Liver (tissue), 9 donors: ENCODE data around the gene MIXL1. TPM values are rescaled to one million over a fixed set of nuclear protein-coding genes. Genes with fewer than 3 reads are reported as not detected.

Source experiments
- DNase-seq: peaks from one replicate; pipeline ENCODE4 v3.0.0-alpha.2; 2017; ENCODE audit warnings: low spot score
- H3K27ac ChIP-seq, 2 donors: one replicate each; pipeline ENCODE4 v1.7.0; 2013; ENCODE audit warnings: inconsistent platforms in 2 of 2, low read length in 2 of 2, control low read depth in 1 of 2, low read depth in 1 of 2, mild to moderate bottlenecking in 1 of 2
- H3K27me3 ChIP-seq, 4 donors: one replicate each; pipeline versions ENCODE4 v1.6.1 to v1.7.0; 2013; ENCODE audit warnings: low read length in 3 of 4, inconsistent platforms in 1 of 4, mild to moderate bottlenecking in 1 of 4, moderate library complexity in 1 of 4; ENCODE audit not compliant: control insufficient read depth in 4 of 4, insufficient read depth in 4 of 4
- H3K36me3 ChIP-seq, 4 donors: one replicate each; pipeline versions ENCODE4 v1.6.1 to v1.7.0; 2013; ENCODE audit warnings: low read length in 3 of 4, mild to moderate bottlenecking in 3 of 4, low read depth in 1 of 4, moderate library complexity in 1 of 4; ENCODE audit not compliant: control insufficient read depth in 4 of 4, insufficient read depth in 3 of 4
- H3K4me1 ChIP-seq, 4 donors: one replicate each; pipeline versions ENCODE4 v1.6.1 to v1.7.0; 2013; ENCODE audit warnings: low read length in 3 of 4, mild to moderate bottlenecking in 3 of 4, moderate library complexity in 1 of 4; ENCODE audit not compliant: control insufficient read depth in 4 of 4, insufficient read depth in 4 of 4
- H3K4me3 ChIP-seq, 3 donors: one replicate each; pipeline versions ENCODE4 v1.6.1 to v1.7.0; 2013; ENCODE audit warnings: low read length in 3 of 3, control low read depth in 1 of 3, low read depth in 1 of 3, mild to moderate bottlenecking in 1 of 3
- H3K9ac ChIP-seq, 2 donors: one replicate each; pipeline ENCODE4 v1.7.0; 2013; ENCODE audit warnings: low read length in 2 of 2, mild to moderate bottlenecking in 2 of 2, moderate library complexity in 2 of 2, control low read depth in 1 of 2, low read depth in 1 of 2
- H3K9me3 ChIP-seq, 4 donors: one replicate each; pipeline versions ENCODE4 v1.6.1 to v1.7.0; 2013; ENCODE audit warnings: low read length in 3 of 4; ENCODE audit not compliant: control insufficient read depth in 4 of 4
- EGR1 ChIP-seq, 2 donors: IDR thresholded peaks; 2 replicates each; pipeline ENCODE4 v1.6.1; 2016 to 2018; ENCODE audit warnings: antibody characterized with exemption in 2 of 2, low read depth in 2 of 2
- HNF4G ChIP-seq: IDR thresholded peaks from 2 replicates; pipeline ENCODE4 v1.6.1; 2016; ENCODE audit warnings: antibody characterized with exemption
- NR2F2 ChIP-seq: IDR thresholded peaks from 2 replicates; pipeline ENCODE4 v1.6.1; 2016; ENCODE audit warnings: antibody characterized with exemption
- TAF1 ChIP-seq: conservative IDR thresholded peaks from 2 replicates; pipeline ENCODE4 v1.6.1; 2016; ENCODE audit warnings: antibody characterized with exemption, mild to moderate bottlenecking
- YY1 ChIP-seq: IDR thresholded peaks from 2 replicates; pipeline ENCODE4 v1.6.1; 2016; ENCODE audit warnings: antibody characterized with exemption, mild to moderate bottlenecking
- WGBS: extraction: QIAGEN DNeasy Blood & Tissue Kit; methylation state at CpG from one replicate; pipeline ENCODE4 v1.1.7; 2013; 5-methylcytosine and 5-hydroxymethylcytosine counted together
- polyA plus RNA-seq, 2 donors: library from polyadenylated mRNA; stranded (reverse) in 1 of 2; unstranded in 1 of 2; fragments of 200-250 nt in 1 of 2; fragments of >200 nt in 1 of 2; fragmentation: Nextera tagmentation in 1 of 2; extraction: Ambion mirVana in 1 of 2; gene quantifications; one replicate each; pipeline versions ENCODE4 v1.2.1 to v1.2.3, GENCODE V29; 2013 to 2015
- total RNA-seq, 2 donors: library from RNA; depleted of rRNA; stranded (reverse); fragments of >200 nt; gene quantifications; one replicate each; pipeline ENCODE4 v1.2.3, GENCODE V29; 2014
- donor health status: healthy.
- donor health status: healthy.
- donor health status: healthy.
- donor health status: healthy.
- donor health status: healthy.

The MIXL1 gene
- total and polyA plus RNA-seq, 4 donors, result 0.05 TPM; not detected in 3

GRCh38 chr1:226276077-226276682 lies 52.7 kb downstream of the MIXL1 start:
- Histone ChIP-seq H3K4me3 (no peak overlapping the region), H3K27me3 (no peaks in the 10 kb centered on the region), H3K4me1 (no peaks in the 10 kb centered on the region), H3K36me3 (no peaks in the 10 kb centered on the region), H3K9ac (no peak overlapping the region), H3K27ac (no peak overlapping the region), H3K9me3 (no peaks in the 10 kb centered on the region)
- WGBS, result 95% methylated on average over 3 of the region's 3 CpGs
- TF ChIP-seq HNF4G (no peak), YY1 (no peak), NR2F2 (no peak), TAF1 (no peak), EGR1 (IDR thresholded peaks at IDR 0.05; ENCODE audit: low read depth in 2 of 2) (no peak)
- no peak for DNase-seq

Other genes starting within 250 kb of the MIXL1 start
- 10 to 100 TPM; 15.6 to 53.7 TPM for gene SDE2, start 224.3 kb upstream of the MIXL1 start, total RNA-seq
- gene SDE2, start 224.3 kb upstream of the MIXL1 start, polyA plus RNA-seq, result 1 to 10 TPM; 4.7 to 6.5 TPM
- gene H3-3A, start 160.9 kb upstream of the MIXL1 start, total RNA-seq, result 100 to 1,000 TPM in 1 of 2 donors, 10 to 100 TPM in 1; 76.6 to 338 TPM
- 100 to 1,000 TPM; 188 to 190 TPM for gene H3-3A, start 160.9 kb upstream of the MIXL1 start, polyA plus RNA-seq
- 10 to 100 TPM; 17.8 to 26.9 TPM for gene ACBD3, start 36.9 kb upstream of the MIXL1 start, total RNA-seq
- gene ACBD3, start 36.9 kb upstream of the MIXL1 start, polyA plus RNA-seq, result 10 to 100 TPM in 1 of 2 donors, 1 to 10 TPM in 1; 9.0 to 10.3 TPM
- gene LIN9, start 85.5 kb downstream of the MIXL1 start, total RNA-seq, result 1 to 10 TPM; 1.3 to 7.9 TPM
- gene LIN9, start 85.5 kb downstream of the MIXL1 start, polyA plus RNA-seq, result under 1 TPM; 0.50 to 0.65 TPM
- gene PARP1, start 184.4 kb downstream of the MIXL1 start, total RNA-seq, result 100 to 1,000 TPM in 1 of 2 donors, 10 to 100 TPM in 1; 72.2 to 108 TPM
- gene PARP1, start 184.4 kb downstream of the MIXL1 start, polyA plus RNA-seq, result 10 to 100 TPM; 39.2 to 48.4 TPM